ENCODE measurements around the gene TBX3.

Gene TBX3

GRCh38 chr12:114670291-114670980 is 13.5 kb downstream of the TBX3 start:
- H3K36me3 Mint-ChIP-seq (ENCODE audit: low read depth): no peaks in the 10 kb centered on the region
- no peak overlapping the region for H3K27ac Mint-ChIP-seq
- H3K9me3 Mint-ChIP-seq: no peaks in the 10 kb centered on the region
- H3K4me1 Mint-ChIP-seq (ENCODE audit: low read depth): no peaks in the 10 kb centered on the region
- no peak overlapping the region for H3K4me3 Mint-ChIP-seq
- H3K27me3 Mint-ChIP-seq (ENCODE audit: low read depth): peaks cover 79% of the 10 kb centered on the region

GRCh38 chr12:114669401-114670290 is 14.3 kb downstream of the TBX3 start:
- Mint-ChIP-seq H3K9me3 (no peaks in the 10 kb centered on the region), H3K27ac (no peak overlapping the region), H3K4me1 (ENCODE audit: low read depth) (no peaks in the 10 kb centered on the region), H3K27me3 (ENCODE audit: low read depth) (peaks cover 77% of the 10 kb centered on the region), H3K4me3 (no peak overlapping the region), H3K36me3 (ENCODE audit: low read depth) (no peaks in the 10 kb centered on the region)

DNA sequence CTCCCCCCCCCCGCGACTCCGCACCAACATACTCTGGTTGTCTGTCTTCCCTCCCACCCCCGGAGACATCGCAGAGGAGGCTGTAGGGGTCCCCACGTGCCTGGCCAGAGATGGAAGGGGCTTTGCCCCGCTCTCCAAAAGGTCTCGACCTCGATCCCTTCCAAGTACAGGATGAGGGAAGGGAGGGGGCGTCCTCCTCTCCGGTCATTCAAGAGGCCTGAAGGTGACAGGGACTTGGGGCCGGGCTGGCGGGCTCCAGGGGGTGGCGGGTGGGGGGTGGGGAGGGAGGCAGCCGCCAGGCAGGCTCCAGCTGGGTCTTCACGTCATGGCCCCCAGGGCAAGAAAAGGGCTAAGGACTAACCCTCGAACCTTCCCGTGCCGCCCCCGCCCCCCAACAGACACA is 15.1 kb downstream of the TBX3 start:
- Mint-ChIP-seq H3K4me1 (ENCODE audit: low read depth) (no peaks in the 10 kb centered on the region), H3K9me3 (no peaks in the 10 kb centered on the region), H3K4me3 (no peak overlapping the region), H3K27me3 (ENCODE audit: low read depth) (peaks cover 82% of the 10 kb centered on the region), H3K27ac (no peak overlapping the region), H3K36me3 (ENCODE audit: low read depth) (no peaks in the 10 kb centered on the region)

DNA sequence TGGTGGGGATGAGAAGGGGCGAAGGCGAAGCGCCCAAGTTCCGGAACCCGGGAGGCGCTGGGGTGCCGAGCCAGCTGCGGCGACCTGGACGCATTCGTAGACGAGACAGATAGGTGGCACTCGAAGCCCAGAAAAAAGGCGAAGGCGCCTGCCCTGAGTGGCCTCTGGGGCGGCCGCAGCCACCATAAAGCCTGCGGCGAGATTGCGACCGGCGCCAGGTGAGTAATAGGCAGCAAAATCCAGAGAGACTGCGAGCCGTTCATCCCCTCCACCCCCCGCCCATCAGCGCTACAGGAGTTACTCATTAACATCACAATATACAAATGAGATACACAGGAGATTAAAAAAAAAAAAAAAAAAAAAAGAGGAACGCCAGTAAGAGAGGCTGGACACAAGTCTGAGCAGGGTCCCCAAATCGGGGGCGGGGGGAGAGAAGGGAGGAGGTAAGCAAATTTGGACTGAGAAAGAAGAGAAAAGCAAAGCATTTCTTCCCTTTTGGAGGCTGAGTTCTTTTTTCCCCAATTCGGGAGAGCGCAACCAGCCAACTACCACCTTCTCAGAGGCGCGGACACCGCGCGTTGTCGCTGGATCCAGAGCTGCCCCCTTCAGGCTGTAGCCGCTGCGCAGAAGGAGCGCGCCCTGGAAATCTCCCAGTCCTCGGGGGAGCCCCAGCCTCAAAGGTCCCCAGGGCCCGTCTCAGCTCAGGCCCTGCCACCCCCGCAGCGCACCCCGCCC is 15.7 kb downstream of the TBX3 start:
- no peaks in the 10 kb centered on the region for H3K4me1 Mint-ChIP-seq (ENCODE audit: low read depth)
- no peaks in the 10 kb centered on the region for H3K36me3 Mint-ChIP-seq (ENCODE audit: low read depth)
- H3K9me3 Mint-ChIP-seq: no peaks in the 10 kb centered on the region
- peaks cover 82% of the 10 kb centered on the region for H3K27me3 Mint-ChIP-seq (ENCODE audit: low read depth)
- no peak overlapping the region for H3K4me3 Mint-ChIP-seq
- peak overlapping the region; percentile 59 for H3K27ac Mint-ChIP-seq

- Mint-ChIP-seq H3K36me3 (ENCODE audit: low read depth) (no peaks in the 10 kb centered on the region), H3K27me3 (ENCODE audit: low read depth) (peaks cover 82% of the 10 kb centered on the region), H3K4me3 (no peak overlapping the region), H3K9me3 (no peaks in the 10 kb centered on the region), H3K4me1 (ENCODE audit: low read depth) (peaks cover 1% of the 10 kb centered on the region), H3K27ac (peak overlapping the region; percentile 59)
Measured at GRCh38 chr12:114667669-114668150, 16.3 kb downstream of the TBX3 start.

- Mint-ChIP-seq H3K9me3 (no peaks in the 10 kb centered on the region), H3K27ac (no peak overlapping the region), H3K4me3 (no peak overlapping the region), H3K4me1 (ENCODE audit: low read depth) (peaks cover 2% of the 10 kb centered on the region), H3K36me3 (ENCODE audit: low read depth) (no peaks in the 10 kb centered on the region), H3K27me3 (ENCODE audit: low read depth) (peaks cover 79% of the 10 kb centered on the region)
Measured at GRCh38 chr12:114666746-114667668, 17.0 kb downstream of the TBX3 start.

DNA sequence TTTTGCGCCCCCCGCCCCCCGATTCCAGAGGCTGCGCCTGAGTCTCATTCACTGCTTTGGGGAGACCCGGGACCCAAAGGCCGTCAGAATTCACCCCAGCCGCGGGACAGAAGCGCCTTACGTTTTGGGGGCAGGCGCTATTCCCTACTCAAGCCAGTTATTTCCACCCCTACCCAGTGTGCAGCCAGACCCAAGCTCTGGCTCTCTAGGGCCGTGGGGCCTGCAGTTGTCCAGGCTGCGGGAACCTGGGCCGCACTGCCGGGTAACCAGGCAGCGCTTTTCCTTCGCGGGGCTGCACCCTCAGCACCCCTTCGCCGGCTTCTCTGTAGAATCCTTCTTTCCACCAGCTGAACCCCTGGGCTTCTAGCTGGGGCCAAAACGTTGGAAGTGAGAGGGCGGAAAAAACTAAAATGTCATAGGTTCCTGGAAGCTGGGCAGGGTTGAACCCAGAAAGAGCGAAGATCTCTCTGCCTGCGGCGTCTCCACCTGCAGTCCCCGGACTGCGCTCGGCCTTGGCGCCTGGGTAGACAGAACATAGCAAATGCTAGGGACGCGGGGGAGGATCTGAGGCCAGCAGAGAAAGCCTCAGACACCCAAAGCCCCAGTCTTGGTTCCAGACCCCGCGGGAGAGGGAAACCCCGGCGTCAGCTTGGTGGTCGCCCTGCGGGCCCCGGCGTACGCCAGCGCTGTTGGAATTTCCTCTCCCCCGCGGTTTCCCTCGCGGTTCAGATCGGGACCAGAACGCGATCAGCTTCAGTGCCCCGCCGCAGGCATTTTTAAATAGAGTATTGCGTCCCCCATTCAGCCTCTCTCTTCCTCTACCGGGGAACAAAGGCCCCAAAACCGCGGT is 18.3 kb downstream of the TBX3 start:
- H3K27me3 Mint-ChIP-seq (ENCODE audit: low read depth): peaks cover 67% of the 10 kb centered on the region
- H3K4me3 Mint-ChIP-seq: no peak overlapping the region
- peaks cover 2% of the 10 kb centered on the region for H3K4me1 Mint-ChIP-seq (ENCODE audit: low read depth)
- no peaks in the 10 kb centered on the region for H3K36me3 Mint-ChIP-seq (ENCODE audit: low read depth)
- H3K27ac Mint-ChIP-seq: no peak overlapping the region
- no peaks in the 10 kb centered on the region for H3K9me3 Mint-ChIP-seq

- peaks cover 2% of the 10 kb centered on the region for H3K4me1 Mint-ChIP-seq (ENCODE audit: low read depth)
- H3K27me3 Mint-ChIP-seq (ENCODE audit: low read depth): peaks cover 59% of the 10 kb centered on the region
- no peak overlapping the region for H3K27ac Mint-ChIP-seq
- no peaks in the 10 kb centered on the region for H3K9me3 Mint-ChIP-seq
- H3K4me3 Mint-ChIP-seq: no peak overlapping the region
- H3K36me3 Mint-ChIP-seq (ENCODE audit: low read depth): no peaks in the 10 kb centered on the region
Measured at GRCh38 chr12:114664651-114665320, 19.2 kb downstream of the TBX3 start.

GRCh38 chr12:114662512-114663177 is 21.3 kb downstream of the TBX3 start:
- peaks cover 52% of the 10 kb centered on the region for H3K27me3 Mint-ChIP-seq (ENCODE audit: low read depth)
- H3K27ac Mint-ChIP-seq: no peak overlapping the region
- H3K4me1 Mint-ChIP-seq (ENCODE audit: low read depth): peaks cover 2% of the 10 kb centered on the region
- H3K4me3 Mint-ChIP-seq: no peak overlapping the region
- no peaks in the 10 kb centered on the region for H3K9me3 Mint-ChIP-seq
- H3K36me3 Mint-ChIP-seq (ENCODE audit: low read depth): no peaks in the 10 kb centered on the region

DNA sequence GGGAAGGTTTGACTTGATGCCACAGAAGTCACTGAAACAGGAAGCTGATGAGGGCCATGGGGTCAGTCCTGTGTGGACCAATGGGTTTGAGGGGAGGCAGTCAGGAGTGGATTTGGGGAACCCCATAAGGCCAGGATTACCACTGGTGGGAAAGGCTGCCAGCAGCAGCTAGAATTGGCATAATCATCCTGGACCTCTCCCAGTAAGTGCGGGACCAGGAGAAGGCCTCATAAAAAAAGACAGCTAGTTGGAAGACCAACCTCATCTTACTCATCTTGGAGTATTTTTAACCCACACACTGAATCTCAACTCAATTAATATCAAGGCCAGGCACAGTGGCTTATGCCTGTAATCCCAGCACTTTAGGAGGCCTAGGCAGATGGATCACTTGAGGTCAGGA is 22.7 kb downstream of the TBX3 start:
- no peak overlapping the region for H3K27ac Mint-ChIP-seq
- no peak overlapping the region for H3K4me3 Mint-ChIP-seq
- peaks cover 2% of the 10 kb centered on the region for H3K4me1 Mint-ChIP-seq (ENCODE audit: low read depth)
- H3K27me3 Mint-ChIP-seq (ENCODE audit: low read depth): peaks cover 43% of the 10 kb centered on the region
- no peaks in the 10 kb centered on the region for H3K36me3 Mint-ChIP-seq (ENCODE audit: low read depth)
- no peaks in the 10 kb centered on the region for H3K9me3 Mint-ChIP-seq

- H3K36me3 Mint-ChIP-seq (ENCODE audit: low read depth): no peaks in the 10 kb centered on the region
- H3K9me3 Mint-ChIP-seq: no peaks in the 10 kb centered on the region
- H3K27ac Mint-ChIP-seq: no peak overlapping the region
- peaks cover 2% of the 10 kb centered on the region for H3K4me1 Mint-ChIP-seq (ENCODE audit: low read depth)
- H3K4me3 Mint-ChIP-seq: no peak overlapping the region
- peaks cover 26% of the 10 kb centered on the region for H3K27me3 Mint-ChIP-seq (ENCODE audit: low read depth)
Measured at GRCh38 chr12:114659084-114659483, 24.9 kb downstream of the TBX3 start.

- peaks cover 2% of the 10 kb centered on the region for H3K4me1 Mint-ChIP-seq (ENCODE audit: low read depth)
- H3K27me3 Mint-ChIP-seq (ENCODE audit: low read depth): peaks cover 16% of the 10 kb centered on the region
- H3K27ac Mint-ChIP-seq: no peak overlapping the region
- no peaks in the 10 kb centered on the region for H3K9me3 Mint-ChIP-seq
- H3K36me3 Mint-ChIP-seq (ENCODE audit: low read depth): no peaks in the 10 kb centered on the region
- H3K4me3 Mint-ChIP-seq: no peak overlapping the region
Measured at GRCh38 chr12:114658002-114658441, 26.0 kb downstream of the TBX3 start.
